IPS-NIHi7 (cell line): ENCODE measurements around the gene GFY.

Experiments
- DNase-seq: peaks from one replicate; pipeline ENCODE4 v3.0.0; 2012; ENCODE audit warnings: mixed read lengths; ENCODE audit errors: extremely low spot score

Gene GFY

DNA sequence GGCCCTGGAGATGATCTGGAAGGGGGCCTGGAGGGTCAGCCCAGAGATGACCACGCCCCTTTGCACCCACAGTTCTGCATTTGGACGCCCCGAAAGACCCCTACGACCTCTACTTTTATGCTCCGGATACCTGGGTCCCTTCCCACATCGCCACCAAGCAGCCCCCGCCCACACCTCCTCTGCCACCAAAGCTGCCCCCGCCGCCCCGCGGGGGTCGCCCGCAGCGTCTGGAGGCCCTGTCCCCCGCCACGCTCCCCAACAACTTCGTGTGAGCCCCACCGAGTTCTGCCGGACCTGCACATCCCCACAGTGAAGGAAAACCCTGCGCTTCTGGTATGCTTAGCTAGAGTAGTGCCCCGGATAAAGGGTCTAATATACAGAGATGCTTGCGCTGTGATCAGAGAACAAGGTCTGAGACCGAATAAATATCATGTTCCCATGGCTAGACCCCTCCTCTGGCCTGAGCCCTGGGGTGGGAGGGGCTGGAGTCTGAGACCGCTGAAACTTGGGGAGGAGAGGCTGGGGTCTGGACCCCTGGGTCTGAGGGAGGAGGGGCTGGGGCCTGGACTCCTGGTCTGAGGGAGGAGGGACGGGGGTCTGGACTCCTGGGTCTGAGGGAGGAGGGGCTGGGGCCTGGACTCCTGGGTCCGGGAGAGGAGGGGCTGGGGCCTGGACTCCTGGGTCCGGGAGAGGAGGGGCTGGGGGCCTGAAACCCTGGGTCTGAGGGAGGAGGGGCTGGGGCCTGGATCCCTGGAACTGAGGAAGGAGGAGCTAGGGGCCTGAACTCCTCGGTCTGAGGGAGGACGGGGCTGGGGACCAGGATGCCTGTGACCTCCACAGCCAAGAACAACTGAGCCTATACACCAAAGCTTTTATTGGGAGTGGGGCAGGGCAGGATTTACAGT lies 3.6 kb downstream of the GFY start:
- DNase-seq = no peak

DNA sequence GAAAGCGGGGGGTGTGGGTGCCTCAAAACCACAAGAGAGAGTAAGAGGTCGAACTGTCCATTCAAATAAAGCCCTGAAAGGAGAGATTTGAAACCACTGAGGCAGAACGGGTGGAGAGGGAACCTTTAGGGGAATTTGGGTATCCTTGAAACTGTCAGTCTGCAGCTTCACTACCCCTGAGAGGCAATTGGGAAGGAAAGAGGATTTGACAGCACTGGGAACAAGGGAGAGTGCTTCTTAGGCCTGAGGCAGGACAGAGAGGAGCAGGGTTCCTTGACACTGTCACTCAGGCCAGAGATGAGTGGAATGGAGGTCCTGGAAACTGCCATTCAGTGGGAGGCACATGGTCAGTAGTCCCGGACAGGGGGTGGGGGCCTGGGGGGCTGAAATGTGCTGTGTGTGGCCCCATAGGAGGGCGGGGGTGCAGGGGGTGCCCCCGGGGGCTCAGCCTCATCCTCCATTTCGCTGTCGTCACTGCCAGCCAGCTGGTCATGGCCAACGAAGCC lies 5.0 kb downstream of the GFY start:
- no peak for DNase-seq

DNA sequence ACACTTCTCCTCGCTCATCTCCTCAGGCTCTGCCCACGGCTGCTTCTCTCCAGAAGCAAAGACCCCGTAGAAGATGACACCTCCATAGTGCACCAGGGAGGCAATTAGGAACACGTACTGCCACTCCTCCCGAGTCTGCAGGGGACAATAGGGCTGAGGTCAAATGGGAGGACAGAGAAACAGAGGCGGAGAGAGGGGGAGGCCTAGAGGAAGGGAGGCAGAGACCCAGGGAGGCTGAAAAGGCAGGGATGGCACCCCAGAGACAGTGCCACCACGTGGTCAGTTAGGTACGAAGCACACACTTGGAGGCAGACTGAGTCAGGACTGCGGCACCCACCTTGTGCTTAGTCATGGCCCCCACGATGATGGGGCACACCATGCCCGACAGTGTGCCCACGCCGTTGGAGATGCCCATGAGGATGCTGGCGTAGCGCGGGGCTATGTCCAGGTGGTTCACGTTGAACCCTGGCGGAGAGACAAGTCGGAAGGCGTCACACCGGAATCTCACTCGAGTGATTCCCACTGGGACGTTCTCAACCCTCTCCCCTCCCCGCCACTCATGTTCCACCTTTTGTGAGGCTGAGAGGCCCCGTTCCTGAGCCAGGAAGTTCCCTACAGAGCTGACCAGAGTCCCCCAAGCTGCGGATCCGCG lies 5.6 kb downstream of the GFY start:
- no peak for DNase-seq

DNA sequence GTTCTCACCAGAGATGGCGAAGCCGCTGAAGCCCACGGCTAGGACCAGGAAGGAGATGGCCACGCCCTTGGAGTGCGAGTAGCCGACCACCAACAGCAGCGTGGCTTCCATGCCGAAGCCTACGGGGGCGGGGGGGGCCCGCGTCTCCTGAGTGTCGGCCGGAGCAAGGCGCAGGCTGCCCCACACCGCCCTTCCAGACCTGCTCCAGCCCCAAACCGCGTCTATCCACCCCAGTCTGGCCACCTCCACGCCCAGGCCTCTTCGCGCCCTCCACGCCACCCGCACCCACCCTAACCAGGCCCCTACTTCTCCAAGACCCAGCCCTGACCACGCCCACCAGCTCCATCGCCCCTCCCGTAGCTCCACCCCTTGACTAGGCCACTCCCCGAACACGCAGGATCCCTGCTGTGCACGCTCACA lies 6.2 kb downstream of the GFY start:
- DNase-seq = no peak

DNA sequence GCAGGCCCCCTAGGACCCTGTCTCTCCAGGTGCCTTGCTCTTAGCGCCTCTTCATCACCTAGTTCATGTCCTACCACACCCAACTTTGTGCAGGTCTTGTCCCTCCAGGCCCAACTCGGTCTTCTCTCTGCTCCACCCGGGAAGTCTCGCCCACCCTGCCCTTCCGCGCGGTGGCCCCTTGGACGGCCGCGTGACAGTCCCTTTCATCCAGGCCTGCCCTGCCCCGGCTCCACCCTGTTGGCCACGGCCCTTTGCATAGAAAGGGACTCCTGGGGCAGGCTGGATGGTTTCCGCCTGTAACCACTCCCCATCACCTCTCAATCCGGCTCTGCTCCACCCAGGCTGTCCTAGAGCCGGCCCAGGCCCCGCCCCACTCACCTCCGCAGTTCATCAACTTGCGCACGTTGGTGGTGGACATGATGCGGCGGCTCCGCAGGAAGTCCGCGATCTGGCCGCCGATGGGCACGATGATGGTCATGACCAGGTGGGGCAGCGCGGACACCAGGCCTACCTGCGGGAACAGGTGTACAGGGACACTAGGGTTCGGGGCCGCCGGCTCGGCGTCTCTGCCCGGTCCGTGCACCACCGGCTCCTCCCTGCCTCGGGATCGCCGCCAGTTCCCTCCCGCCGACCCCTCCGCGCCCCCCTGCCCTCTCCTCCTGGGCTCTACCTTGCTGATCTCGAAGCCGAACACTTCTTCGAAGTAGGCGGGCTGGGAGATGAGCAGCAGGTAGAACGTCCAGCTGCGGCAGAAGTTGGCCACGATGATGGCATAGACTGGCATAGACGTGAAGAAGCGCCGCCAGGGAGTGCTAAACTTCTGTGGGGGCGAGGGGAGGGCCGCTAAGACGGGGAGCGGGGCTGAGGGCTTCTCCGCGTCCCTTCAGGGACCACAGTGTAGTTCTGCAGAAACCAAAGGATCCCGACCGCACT lies 7.2 kb downstream of the GFY start:
- peak; percentile 75 for DNase-seq

DNA sequence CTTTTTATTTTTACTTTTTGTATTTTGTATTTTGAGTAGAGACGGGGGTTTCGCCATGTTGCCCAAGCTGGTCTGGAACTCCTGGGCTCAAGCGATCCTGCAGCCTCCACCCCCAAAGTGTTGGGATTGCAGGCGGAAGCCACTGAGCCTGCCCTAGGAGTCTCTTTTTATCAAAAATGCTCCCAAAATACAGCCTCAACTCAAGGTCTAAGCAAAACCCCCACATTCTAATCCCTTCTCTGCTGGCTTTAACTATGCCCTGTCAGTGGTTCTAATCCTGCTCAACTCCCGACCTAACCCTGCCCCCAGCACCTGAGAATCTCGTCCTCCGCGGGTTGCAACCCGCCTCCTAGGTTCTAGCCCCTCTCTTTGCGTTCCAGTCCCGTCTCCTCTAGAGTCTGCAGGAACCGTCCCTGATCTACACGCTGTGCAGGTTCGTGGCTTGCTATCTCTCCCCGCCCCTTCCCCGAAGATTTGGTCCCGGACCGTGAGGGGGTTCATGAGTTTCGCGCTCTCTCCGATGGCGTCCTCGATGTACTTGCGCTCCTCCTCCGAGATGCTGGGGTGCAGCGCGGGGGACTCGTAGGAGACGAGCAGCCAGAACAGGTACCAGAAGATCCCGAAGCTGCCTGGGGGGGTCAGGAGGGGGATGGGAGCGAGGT lies 8.2 kb downstream of the GFY start:
- DNase-seq = no peak

DNA sequence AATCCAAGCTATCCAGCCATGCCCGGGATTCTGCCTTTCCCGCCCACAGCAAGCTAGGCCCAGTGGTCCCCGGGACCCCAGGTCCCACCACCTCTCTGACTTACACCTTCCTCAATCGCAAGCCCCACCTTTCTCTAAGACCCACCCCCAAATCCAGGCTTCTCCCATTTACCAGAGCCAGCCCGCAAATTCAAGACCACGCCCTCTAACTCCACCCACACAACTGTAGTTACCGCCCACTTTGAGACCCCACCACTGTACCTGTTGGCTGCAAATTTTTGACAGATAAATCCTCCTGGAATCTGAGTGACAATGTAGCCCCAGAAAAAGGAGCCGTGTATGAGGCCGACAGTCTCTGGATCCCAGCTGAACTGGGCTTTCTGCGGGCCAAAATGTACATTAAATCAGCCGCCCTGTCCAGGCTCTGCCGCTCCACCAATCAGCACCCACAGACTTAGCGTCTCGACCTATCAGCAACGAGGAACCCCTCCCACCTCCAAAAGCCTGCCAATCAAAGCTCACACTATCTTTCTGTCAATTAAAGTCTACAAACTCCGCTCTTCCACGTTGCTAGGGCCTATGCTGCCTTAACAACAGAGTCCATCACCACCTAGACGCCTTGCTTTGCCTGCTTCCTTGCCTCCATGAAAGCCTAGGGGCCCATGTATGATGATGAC lies 9.9 kb downstream of the GFY start:
- DNase-seq = no peak

DNA sequence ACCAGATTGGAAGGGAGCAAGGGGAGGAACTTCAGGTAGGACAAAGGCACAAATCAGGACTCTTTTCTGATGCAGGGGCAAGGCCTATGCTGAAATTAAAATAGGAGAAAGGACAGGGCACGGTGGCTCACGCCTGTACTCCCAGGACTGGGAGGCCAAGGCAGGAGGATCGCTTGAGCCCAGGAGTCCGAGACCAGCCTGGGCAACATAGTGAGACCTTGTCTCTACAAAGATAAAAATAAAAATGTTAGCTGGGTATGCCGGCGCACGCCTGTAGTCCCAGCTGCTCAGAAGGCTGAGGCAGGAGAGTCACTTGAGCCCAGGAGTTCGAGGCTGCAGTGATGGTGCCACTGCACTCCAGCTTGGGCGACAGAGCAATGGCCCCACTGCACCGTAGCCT lies 10.5 kb downstream of the GFY start:
- DNase-seq = no peak

DNA sequence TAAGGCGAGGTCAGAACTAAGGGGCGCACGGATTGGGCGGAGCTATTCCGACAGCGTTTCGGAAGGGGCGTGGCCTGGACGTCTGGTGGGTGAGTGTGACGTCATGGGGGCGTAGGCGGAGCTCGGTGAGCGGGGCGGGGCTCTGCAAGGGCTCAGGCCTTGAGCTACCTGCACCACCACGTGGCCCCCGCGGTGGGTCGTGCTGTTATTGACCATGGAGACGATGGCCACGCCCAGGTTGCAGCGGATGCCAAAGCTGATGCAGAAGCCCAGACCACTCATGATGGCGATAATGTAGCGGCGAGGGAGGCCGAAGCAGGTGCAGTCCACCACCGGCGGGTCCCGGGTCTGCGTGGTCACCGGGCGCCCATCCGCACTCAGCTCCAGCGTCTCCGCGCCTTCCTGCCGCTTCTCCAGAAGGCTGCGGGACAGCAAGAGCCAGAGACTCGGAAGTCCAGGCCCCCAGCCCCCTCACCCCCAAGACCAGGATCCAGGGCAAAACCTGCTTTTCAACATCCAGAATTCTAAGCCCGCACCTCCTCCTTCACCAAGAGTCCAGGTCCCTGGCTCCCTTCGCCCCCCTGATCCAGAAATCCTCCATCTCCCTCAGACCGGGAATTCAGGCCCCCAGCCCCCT lies 11.3 kb downstream of the GFY start:
- peak; percentile 73 for DNase-seq

DNA sequence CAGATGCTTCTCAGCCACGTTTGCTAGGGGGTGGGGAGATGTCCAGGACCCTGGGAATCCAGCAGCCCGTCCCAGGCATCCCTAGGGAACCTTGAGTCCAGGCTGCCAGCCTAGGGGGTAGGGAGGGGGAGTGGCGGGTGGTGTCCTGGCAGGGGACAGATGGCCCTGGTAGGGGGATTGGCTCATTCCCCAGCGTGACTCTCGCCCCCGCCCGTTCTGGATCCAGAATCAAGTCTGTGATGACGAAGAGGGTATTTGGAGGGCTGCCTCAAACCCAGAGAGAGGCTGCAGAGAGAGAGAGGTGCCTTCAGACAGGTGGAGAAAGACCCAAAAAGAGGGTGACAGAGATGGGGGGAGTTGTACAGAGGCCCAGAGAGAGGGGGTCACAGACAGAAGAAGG lies 12.0 kb downstream of the GFY start:
- DNase-seq = no peak

DNA sequence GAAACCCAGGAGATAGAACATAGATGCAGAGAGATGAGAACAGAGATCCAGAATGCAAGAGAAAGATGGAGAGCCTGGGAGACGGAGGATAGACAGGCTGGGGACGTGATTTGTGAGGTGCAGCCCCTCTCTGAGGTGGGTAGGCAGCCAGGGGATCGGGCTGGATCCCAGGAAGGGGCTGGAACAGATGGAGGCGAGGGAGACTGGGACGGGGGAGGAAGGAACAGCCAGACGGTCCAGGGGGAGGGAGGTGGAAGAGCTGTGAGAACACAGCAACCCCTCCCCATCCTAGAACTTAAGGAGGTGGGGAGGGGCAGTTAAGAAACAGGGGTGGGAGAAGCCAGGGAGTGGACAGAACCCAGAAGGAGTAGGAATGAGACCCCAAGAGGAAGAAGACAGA lies 13.1 kb downstream of the GFY start:
- no peak for DNase-seq

DNA sequence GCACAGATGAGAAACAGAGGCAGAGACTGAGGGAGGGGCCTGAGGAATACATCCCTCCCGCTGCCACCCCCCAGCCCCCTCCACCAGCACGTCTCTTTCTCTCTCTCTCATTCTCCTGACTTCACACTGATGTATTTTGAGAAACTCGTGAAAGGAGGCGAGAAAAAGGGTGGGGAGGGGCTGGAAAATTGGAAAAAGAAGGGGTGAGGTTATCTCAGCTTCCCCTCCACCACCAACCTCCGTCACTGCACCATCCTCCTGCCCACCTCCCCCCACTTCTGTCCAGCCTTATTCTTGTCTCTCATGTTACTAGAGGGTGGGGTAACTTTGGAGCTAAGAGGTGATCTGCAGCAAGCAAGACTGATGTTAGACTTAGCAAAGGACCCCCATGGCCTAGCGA lies 14.6 kb downstream of the GFY start:
- no peak for DNase-seq

DNA sequence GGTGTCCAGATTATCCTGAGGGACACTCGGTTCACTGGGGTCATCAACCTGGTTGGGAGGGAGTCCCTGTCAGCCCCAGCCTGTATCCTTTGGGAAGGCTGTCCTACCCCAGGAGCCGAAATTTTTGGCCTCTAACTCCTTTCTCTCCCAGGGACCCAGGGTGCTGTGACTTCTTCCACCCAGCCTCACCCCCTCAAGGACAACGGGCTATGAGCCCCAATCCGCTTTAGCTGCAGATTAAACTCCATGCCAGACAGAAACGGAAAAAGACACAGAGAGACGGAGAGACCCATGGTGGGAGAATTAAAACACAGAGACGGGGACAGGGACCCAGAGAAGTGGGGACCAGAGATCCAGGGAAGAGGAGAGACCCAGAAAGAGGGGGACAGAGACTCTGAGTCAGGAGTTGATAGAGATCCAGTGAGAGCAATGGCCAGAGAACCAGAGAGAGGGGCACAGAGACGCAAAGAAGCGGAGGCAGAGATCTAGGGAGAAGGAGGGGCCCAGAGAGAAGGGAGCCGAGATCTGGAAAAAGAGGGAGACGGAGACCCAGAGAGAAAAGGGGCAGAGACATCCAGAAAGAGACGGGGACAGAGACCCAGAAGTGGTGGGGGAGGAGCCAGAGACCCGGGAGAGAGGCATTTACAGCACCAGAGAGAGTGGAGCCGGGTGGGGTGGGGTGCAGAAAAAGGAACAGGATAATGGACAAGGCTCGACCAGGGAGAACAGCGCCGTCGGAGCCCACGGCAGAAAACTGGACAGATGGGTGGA lies 15.4 kb downstream of the GFY start:
- no peak for DNase-seq

DNA sequence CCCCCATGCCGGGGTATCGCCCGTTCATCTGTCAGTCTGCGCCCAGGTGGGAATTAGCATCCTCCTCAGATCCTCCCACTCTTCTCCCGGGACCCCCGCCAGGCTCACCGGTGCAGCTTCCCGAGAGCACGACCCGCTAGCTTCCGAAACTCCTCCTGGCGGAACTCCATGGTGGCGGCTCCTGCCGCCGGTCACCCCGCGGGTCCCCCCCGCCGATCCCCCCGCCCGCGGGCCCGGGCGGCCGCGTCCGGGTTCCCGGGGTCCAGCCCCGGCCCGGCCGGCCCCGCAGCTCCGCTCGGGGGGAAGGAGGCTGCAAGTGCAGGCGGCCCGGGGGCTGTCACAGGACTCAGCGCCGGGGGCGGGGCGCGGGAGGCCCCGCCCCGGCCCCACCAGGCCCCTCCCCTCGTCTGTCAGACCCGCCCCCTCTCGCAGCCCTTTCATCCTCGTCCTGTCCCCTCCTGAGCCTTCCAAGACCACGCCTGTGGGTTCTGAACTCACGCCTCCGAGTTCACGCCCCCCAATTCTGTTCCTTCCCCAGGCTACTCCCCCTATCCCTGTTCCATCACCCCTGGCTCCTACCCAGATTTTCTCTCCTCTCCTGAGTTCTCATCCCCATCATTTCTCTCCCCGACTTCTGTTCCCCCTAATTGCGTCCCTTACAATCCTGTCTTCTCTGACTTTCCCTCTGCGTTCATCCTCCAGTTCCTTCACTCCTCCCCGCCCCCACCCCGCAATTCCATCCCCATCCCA lies 16.2 kb downstream of the GFY start, which contains the start of gene SLC17A7:
SLC17A7 (minus strand) TSS at position 318 of the 750 bp plus-strand sequence; CDS start at position 170, 148 bp downstream.
- peak; percentile 70 for DNase-seq

DNA sequence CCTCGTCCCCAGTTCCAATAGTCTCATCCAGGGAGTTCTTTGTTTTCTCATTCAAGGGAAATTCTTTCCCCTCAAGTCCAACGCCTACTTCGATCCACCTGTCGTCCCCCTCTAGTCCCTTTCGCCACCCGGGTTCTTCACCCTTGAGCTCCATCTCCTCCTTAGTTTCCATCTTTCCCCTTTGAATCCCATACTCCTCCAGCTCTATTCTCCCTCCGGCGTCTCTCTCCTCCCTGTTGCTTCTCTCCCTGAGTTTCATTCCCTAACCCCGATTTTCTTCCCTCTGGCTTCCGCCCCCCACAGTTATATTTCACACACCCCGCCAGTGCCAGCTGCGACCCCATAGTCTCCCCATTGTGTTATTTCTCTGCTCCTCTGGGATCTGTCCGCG lies 16.8 kb downstream of the GFY start:
- no peak for DNase-seq

DNA sequence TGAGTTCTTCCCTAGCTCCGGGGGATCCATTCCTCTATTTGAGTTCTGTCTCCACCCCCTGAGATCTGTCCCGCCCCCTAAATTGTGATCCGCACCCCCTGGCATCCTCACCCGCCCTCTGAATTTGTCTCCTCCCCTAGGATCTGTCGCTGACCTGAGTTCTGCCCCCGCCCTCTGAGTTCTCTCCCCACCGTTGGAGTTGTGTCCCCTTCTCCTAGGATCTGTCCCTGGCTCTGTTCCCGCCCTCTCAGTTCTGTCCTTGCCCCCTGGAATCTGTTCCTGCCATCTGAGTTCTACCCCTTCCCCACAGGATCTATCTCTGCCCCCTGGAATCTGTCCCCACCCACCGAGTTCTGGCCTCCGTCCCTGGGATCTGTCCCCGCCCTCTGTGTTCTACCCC lies 17.2 kb downstream of the GFY start:
- DNase-seq = no peak

DNA sequence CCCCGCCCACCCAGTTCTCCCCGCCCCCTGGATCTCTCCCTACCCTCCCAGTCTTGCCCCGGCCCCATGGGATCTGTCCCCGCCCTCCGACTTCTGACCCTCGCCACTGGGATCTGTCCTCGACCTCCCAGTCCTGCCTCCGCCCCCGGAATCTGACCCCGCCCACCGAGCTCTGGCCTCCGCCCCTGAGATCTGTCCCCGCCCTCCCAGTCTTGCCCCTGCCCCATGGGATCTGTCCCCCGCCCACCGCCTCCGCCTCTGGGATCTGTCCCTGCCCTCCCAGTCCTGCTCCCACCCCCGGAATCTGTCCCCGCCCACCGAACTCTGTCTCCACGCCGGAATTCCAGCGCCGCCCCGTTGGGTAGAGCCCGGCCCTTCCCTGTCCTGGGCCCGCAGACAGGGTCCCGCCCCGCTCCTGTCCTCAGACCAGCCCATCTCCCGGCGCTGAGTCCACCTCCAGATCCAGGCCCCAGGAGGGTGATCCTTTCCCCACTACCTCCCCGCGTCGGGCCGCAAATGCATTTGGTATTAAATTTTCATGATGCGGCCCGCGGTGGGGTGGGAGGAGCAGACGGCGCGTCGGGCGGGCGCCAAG lies 17.7 kb downstream of the GFY start:
- DNase-seq = peak; percentile 88

DNA sequence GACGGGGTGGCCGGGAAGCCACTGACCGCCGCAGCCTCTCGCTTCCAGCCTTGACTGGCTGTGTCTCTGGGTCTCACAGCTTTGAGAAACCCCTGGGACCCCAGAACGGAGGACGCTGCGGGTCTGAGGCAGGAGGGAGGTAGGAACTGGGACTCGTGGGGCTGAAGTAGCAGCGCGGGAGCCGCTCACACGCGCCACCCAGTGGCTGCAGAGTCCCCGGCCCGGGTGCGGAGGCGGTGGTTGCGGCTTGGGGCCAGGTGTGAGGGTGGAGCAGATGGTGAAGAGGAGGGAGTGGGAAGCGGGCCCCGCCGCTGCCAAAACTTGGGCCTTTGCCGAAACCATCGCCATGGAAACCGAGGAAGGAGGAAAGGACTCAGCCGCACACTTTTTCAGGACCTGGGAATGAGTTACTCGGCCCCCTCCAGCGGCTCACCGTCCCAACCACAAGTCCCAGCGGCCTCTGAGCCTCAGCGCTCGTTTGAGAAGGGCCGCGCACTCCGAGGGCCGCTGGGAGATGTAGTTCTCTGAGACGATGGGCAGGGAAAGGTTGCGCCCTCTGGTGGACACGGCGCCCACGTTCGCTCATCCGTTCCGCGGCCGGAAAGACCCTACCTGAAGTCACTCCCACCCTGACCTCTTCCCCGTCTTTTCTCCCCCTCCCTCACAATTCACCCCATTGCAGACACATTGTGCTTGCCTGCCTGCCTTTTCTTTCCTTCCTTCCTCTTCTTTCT lies 18.3 kb downstream of the GFY start:
- peak; percentile 79 for DNase-seq
